Measurements from ENCODE around the gene SYNGR3.

The SYNGR3 gene

DNA sequence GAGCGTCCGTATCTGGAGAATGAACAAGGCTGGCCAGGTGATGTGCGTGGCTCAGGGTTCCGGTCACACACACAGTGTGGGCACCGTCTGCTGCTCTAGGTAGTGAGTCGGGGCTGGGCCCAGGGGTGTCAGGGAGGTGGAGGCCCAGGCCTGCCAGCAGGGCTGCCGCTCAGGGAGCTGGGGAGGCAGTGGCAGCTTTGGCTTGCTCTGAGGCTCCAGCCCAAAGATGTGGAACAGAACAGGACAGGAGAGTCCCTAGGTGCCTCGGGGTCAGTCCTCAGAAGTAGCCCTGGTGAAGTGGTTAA, 13.6 kb upstream of the SYNGR3 start:
- in situ Hi-C loops (cut with MboI; ENCODE audit: low sequenced_read_pairs) = no loop called here

DNA sequence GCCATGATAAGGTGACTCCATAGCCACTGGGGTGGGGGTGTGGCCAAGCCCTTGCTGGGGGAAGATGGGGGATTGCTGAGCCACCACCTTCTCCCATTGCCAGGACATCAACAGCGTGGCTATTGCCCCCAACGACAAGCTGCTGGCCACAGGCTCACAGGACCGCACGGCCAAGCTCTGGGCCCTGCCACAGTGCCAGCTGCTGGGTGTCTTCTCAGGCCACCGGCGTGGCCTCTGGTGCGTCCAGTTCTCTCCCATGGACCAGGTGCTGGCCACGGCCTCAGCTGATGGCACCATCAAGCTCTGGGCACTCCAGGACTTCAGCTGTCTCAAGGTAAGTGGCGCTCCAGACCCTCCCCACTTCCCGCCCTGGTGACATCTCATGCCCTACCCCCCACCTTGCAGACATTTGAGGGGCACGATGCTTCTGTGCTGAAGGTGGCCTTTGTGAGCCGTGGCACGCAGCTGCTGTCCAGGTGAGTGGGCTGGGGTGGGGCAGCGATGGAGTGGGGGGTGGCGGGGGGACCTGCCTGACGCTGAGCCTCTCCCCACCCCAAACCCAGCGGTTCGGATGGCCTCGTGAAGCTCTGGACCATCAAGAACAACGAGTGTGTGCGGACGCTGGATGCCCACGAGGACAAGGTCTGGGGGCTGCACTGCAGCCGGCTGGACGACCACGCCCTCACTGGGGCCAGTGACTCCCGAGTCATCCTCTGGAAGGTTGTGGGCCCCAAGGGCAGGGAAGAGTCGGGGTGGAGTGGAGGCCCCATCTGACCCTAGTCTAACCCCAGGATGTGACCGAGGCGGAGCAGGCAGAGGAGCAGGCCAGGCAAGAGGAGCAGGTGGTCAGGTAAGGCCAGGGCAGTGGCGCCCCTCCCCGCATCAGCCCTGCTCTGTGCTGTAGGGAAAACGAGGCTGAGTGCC, 12.6 kb upstream of the SYNGR3 start:
- in situ Hi-C loops (cut with MboI; ENCODE audit: low sequenced_read_pairs) = no loop called here

DNA sequence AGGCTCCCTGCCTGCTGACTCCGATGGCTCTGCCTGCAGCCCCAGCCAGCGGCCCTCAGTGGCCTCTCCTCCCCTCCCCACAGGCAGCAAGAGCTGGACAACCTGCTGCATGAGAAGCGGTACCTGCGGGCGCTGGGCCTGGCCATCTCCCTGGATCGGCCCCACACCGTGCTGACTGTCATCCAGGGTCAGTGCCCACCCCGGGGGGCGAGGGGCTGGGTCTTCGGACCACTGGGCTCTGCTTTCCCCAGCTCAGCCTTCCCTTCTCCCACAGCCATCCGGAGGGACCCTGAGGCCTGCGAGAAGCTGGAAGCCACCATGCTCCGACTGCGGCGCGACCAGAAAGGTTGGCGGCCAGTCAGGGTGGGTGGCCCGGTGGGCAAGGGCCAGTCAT, 11.9 kb upstream of the SYNGR3 start:
- in situ Hi-C loops (cut with MboI; ENCODE audit: low sequenced_read_pairs) = no loop called here

DNA sequence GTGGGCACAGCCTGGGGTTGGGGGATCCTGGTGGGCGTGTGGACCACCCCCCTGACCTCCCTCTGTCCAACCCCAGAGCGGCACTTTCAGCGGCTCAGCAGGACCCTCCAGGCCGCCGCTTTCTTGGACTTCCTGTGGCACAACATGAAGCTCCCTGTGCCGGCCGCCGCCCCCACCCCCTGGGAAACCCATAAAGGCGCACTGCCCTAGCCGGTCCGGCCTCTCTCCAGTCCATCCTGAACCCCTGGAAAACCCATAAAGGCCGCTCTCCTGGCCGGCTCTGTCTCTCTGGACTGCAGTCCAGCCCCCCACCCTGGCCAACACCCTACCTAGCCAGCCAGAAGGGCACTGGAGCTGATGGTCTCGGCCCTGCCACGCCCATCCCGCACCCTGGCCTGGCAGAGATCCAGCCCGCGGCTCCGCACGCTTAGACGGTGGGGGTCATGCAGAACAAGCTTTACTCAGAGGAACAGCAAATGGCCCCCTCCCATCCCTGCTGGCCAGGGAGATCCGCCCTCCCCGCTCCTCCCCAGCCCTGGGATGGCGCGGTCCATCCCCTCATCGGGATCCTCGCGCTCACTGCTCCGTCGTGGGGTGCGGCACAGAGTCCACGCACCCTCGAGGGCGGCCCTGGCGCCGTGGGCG, 11.2 kb upstream of the SYNGR3 start:
- in situ Hi-C loops (cut with MboI; ENCODE audit: low sequenced_read_pairs) = no loop called here

DNA sequence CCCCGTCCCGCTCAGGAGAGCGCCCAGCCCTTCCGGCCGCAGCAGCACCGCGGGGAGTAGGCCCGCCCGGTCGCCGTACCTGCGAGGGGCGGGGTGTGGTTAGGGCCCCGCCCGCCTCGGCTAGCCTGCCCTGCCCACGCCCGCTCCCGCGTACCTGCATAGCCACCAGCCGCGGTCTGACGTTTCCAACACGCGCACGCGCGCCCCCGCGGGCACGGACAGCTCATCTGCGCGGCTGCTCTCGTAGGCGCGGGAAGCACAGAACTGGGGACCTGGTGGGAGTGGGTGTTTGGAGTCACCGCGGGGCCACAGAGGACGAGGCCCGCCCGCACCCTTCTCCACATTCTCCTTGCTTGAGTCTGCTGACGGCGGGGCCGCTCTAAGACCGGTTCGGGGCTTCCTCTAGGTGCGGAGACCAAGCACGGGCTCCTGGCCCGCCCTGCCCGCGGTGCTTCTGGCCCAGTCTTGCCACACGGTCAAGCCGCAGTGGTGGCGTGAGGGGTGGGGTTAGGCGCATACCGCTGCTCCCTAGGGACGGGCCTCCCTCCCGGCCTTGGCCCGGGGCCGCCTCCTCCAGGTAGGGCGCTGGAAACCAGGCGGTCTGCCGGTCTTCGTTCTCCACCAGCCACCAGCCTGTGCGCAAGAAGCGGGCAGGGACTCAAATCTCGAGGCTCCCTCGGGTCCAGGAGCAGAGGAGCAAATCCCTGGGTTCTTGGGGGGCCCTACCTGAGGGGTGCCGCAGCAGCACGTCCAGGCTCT, 10.3 kb upstream of the SYNGR3 start:
- in situ Hi-C loops (cut with MboI; ENCODE audit: low sequenced_read_pairs) = no loop called here

DNA sequence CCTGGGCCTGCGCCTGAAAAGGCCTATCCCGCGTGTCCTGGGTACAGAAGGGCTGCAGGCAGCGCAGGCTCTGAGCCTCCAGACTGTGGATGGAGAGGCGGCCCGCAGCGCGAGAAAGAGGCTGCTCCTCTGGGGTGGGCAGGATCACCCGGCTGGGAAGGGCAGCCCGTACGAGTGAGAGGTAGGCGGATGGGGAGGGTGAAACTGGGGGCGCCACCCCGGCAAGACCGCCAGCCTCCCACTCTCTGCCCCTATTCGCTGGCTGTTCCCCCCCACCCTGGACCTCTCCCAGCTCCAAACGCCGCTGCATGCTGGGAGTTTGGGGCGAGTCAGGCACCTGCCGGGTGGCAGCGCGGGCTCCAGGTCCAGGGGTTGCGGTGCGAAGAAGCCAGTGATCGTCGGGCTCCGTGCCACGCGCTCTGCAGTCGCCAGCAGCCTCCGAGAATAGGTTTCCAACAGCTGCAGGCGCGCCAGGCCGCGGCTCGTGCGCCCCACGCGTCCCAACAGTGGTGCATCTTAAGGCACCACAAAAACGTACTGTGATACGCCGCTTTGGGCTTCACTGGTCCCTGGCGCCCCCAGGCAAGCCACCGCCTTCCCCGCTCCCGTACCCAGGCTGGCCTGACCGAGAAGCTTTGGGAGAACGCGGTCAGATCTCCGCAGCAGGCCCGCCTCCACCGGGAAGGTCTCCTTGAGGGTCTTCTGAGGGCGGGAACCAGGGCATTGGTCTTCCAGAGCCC, 9.6 kb upstream of the SYNGR3 start:
- in situ Hi-C loops (cut with MboI; ENCODE audit: low sequenced_read_pairs) = no loop called here

DNA sequence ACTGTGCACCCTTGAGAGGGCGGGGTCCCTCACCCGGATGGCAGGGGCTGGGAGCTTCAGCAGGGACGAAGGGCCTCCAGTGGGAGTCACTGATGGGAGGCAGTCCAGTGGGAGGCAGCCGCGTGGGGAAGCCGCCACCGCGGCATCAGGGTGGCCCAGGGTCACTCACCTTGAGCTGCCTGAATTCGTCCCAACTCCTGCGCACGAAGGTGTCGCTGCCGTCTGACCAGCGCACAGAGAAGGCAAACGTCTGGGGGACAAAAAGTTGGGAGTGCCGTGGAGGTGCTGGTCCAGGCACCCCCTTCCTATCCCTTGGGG, 9.0 kb upstream of the SYNGR3 start:
- in situ Hi-C loops (cut with MboI; ENCODE audit: low sequenced_read_pairs) = no loop called here

DNA sequence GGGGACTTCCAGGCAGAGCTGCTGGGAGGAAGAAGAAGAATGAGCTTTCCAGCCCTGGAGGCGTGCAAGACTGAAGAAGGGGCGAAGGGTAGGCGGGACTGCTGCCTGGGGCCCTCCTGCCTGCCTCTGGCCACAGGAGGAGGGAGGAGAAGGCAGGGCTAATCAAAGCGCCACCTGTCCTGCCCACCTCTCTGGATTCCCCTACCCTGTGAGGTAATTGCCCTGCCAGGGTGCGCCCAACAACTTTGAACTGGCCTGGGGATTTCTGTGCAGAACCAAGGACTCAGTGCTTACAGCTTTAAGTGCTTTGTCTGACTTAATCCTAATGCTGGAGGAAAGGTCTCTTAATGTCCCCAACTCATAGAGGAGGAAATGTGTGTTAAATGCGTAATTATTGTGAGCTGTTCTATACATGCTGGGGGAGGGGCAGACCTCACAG, 8.4 kb upstream of the SYNGR3 start, which contains the start of gene NOXO1:
TSS of gene NOXO1 (minus strand) at position 72 of the 439 bp plus-strand sequence. CDS start 290 bp downstream, outside the sequence.
- in situ Hi-C loops (cut with MboI; ENCODE audit: low sequenced_read_pairs) = no loop called here

DNA sequence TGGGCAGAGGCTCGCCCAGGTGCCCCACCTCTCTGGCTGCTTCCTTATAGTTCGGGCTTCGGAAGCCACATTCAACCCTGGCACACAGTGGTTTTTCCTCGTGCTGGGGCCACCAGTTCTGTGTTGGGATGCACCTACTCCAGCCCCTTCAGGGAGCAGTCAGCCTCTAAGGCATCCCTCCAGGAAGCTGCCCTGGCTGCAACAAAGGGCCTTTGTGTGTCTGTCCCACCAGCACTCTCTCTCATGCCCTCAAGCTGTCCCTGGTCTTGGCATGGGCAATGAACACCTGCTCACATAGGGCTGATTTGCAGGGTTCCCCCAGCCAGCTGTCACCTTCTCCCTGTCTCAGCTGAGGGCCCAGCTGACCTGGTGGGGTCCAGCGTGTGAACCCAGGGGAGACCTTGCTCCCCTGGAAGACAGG, 7.7 kb upstream of the SYNGR3 start:
- in situ Hi-C loops (cut with MboI; ENCODE audit: low sequenced_read_pairs) = no loop called here

DNA sequence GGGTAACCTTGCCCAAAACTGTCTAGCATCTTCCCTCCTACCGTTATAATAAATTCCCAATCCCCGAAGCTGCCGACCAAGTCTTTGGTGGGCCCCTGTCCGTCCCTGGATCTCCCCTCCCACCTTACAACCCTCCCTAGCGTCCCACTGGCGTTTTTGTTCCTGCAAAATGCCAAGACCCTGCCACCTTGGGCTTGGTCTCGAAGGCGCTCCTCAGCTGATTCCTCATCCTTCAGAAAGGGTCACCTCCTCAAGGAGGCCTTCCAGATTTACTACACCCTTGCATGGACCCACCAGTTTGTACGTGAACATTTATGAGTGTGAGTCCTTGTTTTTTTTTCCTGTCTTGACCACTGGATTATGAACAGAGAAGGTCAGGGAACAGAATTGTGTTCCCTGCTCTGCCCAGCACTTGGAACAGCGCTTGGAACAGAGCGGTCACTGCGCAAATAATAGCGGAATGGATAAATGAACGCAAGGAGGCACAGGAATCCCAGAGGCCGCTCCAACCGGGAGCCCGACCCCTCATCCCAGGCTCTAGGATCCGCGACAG, 6.7 kb upstream of the SYNGR3 start:
- in situ Hi-C loops (cut with MboI; ENCODE audit: low sequenced_read_pairs) = no loop called here

DNA sequence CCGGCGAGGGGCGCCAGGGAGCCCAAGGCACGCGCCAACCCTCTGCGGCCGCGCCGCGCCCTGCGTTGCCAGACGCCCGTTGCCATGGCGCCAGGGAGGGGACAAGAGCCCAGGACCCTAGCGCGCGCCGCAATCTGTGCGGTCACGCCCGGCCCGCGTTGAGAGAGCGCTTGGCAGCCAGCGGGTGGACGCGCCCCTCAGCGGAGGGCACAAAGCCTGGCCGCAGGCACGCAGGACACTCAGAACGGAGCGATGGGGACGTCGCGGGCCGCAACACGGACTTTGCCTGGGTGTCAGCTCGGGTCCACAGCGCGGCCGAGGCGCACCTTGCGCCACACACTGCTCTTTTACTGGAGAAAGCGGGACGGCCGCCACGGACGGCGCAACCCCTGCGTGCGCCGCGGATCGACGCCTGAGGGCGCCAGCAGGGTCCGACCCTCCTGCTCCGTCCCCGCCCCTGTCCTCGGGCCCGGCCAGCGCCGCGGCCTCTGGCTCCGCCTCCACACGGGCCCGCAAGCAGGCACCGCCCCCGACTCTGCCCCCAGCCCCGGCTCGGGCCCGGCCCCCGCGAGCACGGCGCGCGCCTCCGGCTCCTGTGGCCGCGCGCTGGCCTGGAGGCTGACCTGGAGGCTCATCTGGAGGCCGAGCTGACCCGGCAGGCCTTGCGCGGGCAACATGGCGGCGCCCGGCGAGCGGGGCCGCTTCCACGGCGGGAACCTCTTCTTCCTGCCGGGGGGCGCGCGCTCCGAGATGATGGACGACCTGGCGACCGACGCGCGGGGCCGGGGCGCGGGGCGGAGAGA, 6.0 kb upstream of the SYNGR3 start, which contains the start of gene GFER:
TSS of gene GFER (plus strand) at position 650 of the 803 bp plus-strand sequence. CDS start at position 676, 26 bp downstream.
- in situ Hi-C loops (cut with MboI; ENCODE audit: low sequenced_read_pairs) = no loop called here

DNA sequence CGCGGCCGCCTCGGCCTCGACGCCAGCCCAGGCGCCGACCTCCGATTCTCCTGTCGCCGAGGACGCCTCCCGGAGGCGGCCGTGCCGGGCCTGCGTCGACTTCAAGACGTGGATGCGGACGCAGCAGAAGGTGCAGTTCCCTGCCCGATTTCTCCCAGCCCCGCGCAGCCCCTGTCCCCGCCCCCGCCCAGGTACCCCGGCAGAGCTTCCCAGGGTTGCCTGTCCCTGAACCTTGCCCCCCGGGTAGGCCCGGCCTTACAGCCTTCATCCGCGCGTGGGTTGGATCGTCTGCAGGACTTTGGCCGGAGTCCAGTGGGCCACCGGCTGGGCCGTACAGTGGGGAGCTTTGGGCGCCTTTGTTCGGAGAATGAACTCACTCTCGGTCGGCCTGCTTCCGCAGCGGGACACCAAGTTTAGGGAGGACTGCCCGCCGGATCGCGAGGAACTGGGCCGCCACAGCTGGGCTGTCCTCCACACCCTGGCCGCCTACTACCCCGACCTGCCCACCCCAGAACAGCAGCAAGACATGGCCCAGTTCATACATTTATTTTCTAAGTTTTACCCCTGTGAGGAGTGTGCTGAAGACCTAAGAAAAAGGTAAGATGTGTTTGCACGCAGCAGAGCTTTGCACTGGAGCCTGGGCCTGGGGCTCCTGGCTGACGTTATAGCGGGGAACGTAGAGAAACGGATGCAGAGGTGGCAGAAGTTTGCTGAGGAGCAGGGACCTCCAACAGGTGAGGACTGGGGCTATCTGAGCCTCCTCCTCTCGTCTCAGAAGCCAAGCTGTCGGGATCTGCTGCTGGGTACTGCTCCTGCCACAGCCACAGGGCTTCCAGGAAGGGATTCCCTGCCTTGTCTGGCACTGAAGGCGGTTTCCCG, 5.2 kb upstream of the SYNGR3 start:
- in situ Hi-C loops (cut with MboI; ENCODE audit: low sequenced_read_pairs) = no loop called here

DNA sequence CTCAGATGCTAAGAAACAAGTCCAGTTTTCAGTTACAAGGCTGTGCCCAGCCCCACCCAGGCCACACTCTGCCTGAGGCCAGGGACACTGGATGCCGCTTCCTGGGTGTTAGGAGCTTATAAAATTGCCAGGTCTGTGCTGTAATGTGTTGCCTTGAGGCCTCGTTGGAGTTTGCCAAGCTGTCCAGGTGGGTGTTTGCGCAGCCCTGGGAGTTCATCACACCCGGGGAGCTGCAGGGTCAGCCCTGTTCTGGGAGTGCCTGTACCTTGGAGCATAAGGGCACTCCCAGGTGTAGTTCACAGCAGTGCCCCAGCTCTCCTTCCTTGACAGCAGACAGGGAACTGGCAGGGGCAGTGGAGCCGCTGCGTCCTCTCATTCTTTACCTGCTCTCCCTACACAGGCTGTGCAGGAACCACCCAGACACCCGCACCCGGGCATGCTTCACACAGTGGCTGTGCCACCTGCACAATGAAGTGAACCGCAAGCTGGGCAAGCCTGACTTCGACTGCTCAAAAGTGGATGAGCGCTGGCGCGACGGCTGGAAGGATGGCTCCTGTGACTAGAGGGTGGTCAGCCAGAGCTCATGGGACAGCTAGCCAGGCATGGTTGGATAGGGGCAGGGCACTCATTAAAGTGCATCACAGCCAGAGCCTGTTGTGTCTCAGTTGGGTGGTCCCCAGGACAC, 4.2 kb upstream of the SYNGR3 start:
- in situ Hi-C loops (cut with MboI; ENCODE audit: low sequenced_read_pairs) = no loop called here

DNA sequence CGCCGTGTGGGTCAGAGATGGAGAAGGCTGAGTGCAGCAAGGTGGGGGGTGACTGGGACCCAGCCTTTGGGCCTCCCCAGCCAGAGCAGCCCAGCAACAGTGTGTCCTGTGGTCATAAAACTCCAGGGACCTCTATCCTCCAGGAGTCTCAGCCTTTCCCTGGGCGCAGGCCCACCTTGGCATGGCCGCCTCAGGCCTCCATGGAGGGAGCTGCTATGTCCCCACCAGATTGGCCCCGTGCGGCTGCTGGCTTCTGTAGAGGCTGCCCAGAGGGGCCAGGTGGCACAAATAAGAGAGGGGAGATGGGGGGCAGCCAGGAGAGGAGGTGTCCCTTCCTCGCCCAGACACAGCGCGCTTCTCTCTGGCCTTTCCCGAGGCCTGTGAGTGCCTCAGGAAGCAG, 2.6 kb upstream of the SYNGR3 start:
- in situ Hi-C loops (cut with MboI; ENCODE audit: low sequenced_read_pairs) = no loop called here

DNA sequence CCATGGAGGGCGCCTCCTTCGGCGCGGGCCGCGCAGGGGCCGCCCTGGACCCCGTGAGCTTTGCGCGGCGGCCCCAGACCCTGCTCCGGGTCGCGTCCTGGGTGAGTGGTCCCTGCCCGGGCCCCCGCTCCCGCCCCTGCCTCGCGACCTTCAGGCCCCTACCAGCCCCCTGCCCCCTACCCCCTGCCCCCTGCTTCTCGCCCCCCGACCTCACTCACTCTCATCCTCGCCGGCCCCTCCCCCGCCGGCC, 256 bp downstream of the SYNGR3 start:
- in situ Hi-C loops (cut with MboI; ENCODE audit: low sequenced_read_pairs) = no loop called here

DNA sequence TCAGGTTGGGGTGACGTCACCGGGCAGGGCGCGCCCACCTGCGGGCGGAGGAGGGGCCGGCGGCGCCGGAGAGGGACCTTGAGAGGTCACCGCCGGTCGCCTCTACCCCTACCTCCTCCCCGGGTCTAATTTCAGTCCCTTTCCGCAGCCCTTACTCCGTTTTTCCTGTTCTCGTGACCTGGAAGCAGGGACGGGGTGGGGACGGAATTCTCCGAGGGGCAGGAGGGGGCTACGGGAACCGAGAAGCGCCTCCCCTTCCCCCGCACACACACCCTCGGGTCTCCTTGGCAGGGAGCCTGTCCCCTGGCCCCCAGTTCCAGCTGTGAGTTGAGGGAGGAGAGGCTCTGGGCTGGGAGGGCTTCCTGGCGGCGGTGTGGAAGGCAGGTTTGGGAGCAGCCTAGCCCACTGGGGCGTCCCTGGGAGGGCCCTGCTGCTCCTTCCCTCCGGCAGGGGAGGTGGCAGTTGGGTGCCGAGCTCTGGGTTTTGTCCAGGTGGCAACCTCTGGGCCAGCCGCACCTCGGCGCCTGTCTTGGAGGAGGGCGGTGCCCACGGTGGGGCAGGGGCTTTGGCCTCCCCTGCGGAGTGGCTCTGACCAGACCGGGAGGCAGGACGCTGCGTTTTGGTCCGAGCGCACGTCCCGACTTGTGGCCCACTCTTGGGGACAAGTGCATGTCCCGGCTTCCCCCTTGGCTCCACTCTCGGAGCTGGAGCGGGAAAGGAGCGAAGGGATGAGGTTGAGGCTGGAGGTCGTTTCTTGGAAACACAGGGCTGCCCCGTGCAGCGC, 773 bp downstream of the SYNGR3 start:
- in situ Hi-C loops (cut with MboI; ENCODE audit: low sequenced_read_pairs) = no loop called here

DNA sequence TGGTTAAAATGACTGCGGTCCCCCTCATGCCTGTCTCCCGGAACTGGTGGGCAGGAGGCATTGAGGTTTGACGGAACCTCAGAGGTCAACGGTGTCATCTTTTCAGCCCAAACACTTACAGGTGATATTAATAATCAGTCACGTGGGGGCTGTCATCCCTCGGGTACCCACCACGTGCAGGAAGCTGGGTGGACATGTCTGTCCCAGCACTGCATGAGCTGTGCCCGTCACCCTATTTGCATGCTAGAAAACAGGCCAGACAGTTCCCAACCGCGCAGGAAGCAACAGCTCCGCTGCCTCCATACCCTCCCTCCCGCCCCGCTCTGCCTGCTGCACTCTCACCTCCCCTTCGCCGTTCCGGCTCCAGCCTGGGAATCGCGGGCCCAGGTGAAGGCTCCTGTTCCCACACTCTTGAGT, 1.4 kb downstream of the SYNGR3 start:
- in situ Hi-C loops (cut with MboI; ENCODE audit: low sequenced_read_pairs) = no loop called here

DNA sequence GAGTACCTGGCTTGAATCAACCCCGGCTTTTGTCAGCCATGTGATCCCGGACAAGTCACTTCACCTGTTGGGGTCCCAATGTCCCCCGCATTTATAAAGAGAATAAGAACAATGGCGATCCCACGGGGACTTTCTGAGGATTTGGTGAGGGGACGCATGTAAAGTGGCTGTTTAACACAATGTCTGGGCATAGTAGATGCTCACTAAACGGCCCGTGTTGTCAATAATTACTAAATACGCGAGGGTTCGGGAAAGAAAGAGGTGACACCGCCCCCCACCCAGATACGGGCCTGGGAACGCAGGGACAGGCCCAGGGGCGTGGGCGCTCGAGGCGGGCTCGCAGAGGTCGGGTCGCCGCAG, 1.8 kb downstream of the SYNGR3 start:
- in situ Hi-C loops (cut with MboI; ENCODE audit: low sequenced_read_pairs) = no loop called here

Data from HL-60/S4 treated with phorbol 12-myristate 13-acetate at 8.2 ng/mL for 4 days and 3 days (cell line).